ENCODE results near the gene MNS1.

The MNS1 gene

GRCh38 chr15:56484287-56484686 lies 19.4 kb upstream of the MNS1 start:
- no peak for TF ChIP-seq CTCF (IDR thresholded peaks at IDR 0.05; ENCODE audit: low read depth, low read length)
- no peak for TF ChIP-seq EZH2phosphoT487 (IDR thresholded peaks at IDR 0.05; ENCODE audit: low read depth)
- no peak overlapping the region for H2AFZ ChIP-seq (ENCODE audit: low read depth, low read length)
- H3K9ac ChIP-seq (ENCODE audit: low read length), result no peak overlapping the region
- H3K27ac ChIP-seq (ENCODE audit: low read length), result no peak overlapping the region
- no peaks in the 10 kb centered on the region for H3K79me2 ChIP-seq (ENCODE audit: low read length)
- no peaks in the 10 kb centered on the region for H3K4me1 ChIP-seq (ENCODE audit: low read length)
- no peak overlapping the region for H3K4me3 ChIP-seq (ENCODE audit: low read length)
- H3K9me3 ChIP-seq (ENCODE audit: insufficient read depth, low read length), result no peaks in the 10 kb centered on the region
- no peak overlapping the region for H3K4me2 ChIP-seq (ENCODE audit: low read length)
- no peaks in the 10 kb centered on the region for H4K20me1 ChIP-seq (ENCODE audit: insufficient read depth, low read length)
- H3K36me3 ChIP-seq (replicated peaks; ENCODE audit: low read depth, low read length), result no peaks in the 10 kb centered on the region
- no peaks in the 10 kb centered on the region for H3K27me3 ChIP-seq (ENCODE audit: low read depth, low read length)

GRCh38 chr15:56475351-56475750 lies 10.4 kb upstream of the MNS1 start:
- Histone ChIP-seq H3K4me1 (ENCODE audit: low read length) (peaks cover 13% of the 10 kb centered on the region), H3K4me3 (ENCODE audit: low read length) (no peak overlapping the region), H3K36me3 (replicated peaks; ENCODE audit: low read depth, low read length) (no peaks in the 10 kb centered on the region), H4K20me1 (ENCODE audit: insufficient read depth, low read length) (no peaks in the 10 kb centered on the region), H3K4me2 (ENCODE audit: low read length) (no peak overlapping the region), H2AFZ (ENCODE audit: low read depth, low read length) (no peak overlapping the region), H3K27ac (ENCODE audit: low read length) (no peak overlapping the region), H3K79me2 (ENCODE audit: low read length) (no peaks in the 10 kb centered on the region), H3K27me3 (ENCODE audit: low read depth, low read length) (no peaks in the 10 kb centered on the region), H3K9ac (ENCODE audit: low read length) (no peak overlapping the region), H3K9me3 (ENCODE audit: insufficient read depth, low read length) (no peaks in the 10 kb centered on the region)
- TF ChIP-seq CTCF (IDR thresholded peaks at IDR 0.05; ENCODE audit: low read depth, low read length), result no peak
- TF ChIP-seq EZH2phosphoT487 (IDR thresholded peaks at IDR 0.05; ENCODE audit: low read depth), result no peak

- no peak for TF ChIP-seq CTCF (IDR thresholded peaks at IDR 0.05; ENCODE audit: low read depth, low read length)
- no peak for TF ChIP-seq EZH2phosphoT487 (IDR thresholded peaks at IDR 0.05; ENCODE audit: low read depth)
These were observed 8.1 kb upstream of the MNS1 start for GRCh38 chr15:56473017-56473416.

GRCh38 chr15:56472278-56472677 lies 7.3 kb upstream of the MNS1 start:
- Histone ChIP-seq H3K4me2 (ENCODE audit: low read length) (no peak overlapping the region), H3K79me2 (ENCODE audit: low read length) (no peaks in the 10 kb centered on the region), H3K9me3 (ENCODE audit: insufficient read depth, low read length) (no peaks in the 10 kb centered on the region), H3K9ac (ENCODE audit: low read length) (no peak overlapping the region), H3K36me3 (replicated peaks; ENCODE audit: low read depth, low read length) (no peaks in the 10 kb centered on the region), H2AFZ (ENCODE audit: low read depth, low read length) (no peak overlapping the region), H4K20me1 (ENCODE audit: insufficient read depth, low read length) (no peaks in the 10 kb centered on the region), H3K27me3 (ENCODE audit: low read depth, low read length) (no peaks in the 10 kb centered on the region), H3K27ac (ENCODE audit: low read length) (no peak overlapping the region), H3K4me1 (ENCODE audit: low read length) (peaks cover 30% of the 10 kb centered on the region), H3K4me3 (ENCODE audit: low read length) (no peak overlapping the region)
- TF ChIP-seq CTCF (IDR thresholded peaks at IDR 0.05; ENCODE audit: low read depth, low read length) (no peak), EZH2phosphoT487 (IDR thresholded peaks at IDR 0.05; ENCODE audit: low read depth) (no peak)

More at GRCh38 chr15:56473017-56473416, 8.1 kb upstream of the MNS1 start:
- H3K4me3 ChIP-seq (ENCODE audit: low read length), result no peak overlapping the region
- peaks cover 24% of the 10 kb centered on the region for H3K4me1 ChIP-seq (ENCODE audit: low read length)
- no peak overlapping the region for H3K27ac ChIP-seq (ENCODE audit: low read length)
- no peak overlapping the region for H3K4me2 ChIP-seq (ENCODE audit: low read length)
- H2AFZ ChIP-seq (ENCODE audit: low read depth, low read length), result no peak overlapping the region
- H3K79me2 ChIP-seq (ENCODE audit: low read length), result no peaks in the 10 kb centered on the region
- no peaks in the 10 kb centered on the region for H3K27me3 ChIP-seq (ENCODE audit: low read depth, low read length)
- H3K9me3 ChIP-seq (ENCODE audit: insufficient read depth, low read length), result no peaks in the 10 kb centered on the region
- no peaks in the 10 kb centered on the region for H4K20me1 ChIP-seq (ENCODE audit: insufficient read depth, low read length)
- no peaks in the 10 kb centered on the region for H3K36me3 ChIP-seq (replicated peaks; ENCODE audit: low read depth, low read length)
- H3K9ac ChIP-seq (ENCODE audit: low read length), result no peak overlapping the region

Measured in OCI-LY3 (cell line).